HG02970 (cell line): ENCODE measurements around the gene VPS35L.
"Not testable (repeated sequence)": the region's sequence is repeated elsewhere in the genome, so short reads cannot be mapped to it uniquely, and the experiment has no call there.

Experiments
- ATAC-seq: cut with Tn5 transposase; IDR thresholded peaks from one replicate; pipeline ENCODE4 v1.9.1; 2021; ENCODE audit warnings: mild to moderate bottlenecking, moderate library complexity, moderate number of reproducible peaks; ENCODE audit not compliant: unreplicated experiment, low FRiP score

The VPS35L gene

GRCh38 chr16:19527161-19527560, 28.3 kb upstream of the VPS35L start:
- no peak for ATAC-seq

- ATAC-seq = no peak
Observed at GRCh38 chr16:19528666-19529065, 26.8 kb upstream of the VPS35L start.

GRCh38 chr16:19532601-19533000, 22.9 kb upstream of the VPS35L start:
- no peak for ATAC-seq

- ATAC-seq = no peak
Observed at GRCh38 chr16:19540241-19540970, 15.1 kb upstream of the VPS35L start.

GRCh38 chr16:19542138-19542821, 13.2 kb upstream of the VPS35L start:
- ATAC-seq = no peak

DNA sequence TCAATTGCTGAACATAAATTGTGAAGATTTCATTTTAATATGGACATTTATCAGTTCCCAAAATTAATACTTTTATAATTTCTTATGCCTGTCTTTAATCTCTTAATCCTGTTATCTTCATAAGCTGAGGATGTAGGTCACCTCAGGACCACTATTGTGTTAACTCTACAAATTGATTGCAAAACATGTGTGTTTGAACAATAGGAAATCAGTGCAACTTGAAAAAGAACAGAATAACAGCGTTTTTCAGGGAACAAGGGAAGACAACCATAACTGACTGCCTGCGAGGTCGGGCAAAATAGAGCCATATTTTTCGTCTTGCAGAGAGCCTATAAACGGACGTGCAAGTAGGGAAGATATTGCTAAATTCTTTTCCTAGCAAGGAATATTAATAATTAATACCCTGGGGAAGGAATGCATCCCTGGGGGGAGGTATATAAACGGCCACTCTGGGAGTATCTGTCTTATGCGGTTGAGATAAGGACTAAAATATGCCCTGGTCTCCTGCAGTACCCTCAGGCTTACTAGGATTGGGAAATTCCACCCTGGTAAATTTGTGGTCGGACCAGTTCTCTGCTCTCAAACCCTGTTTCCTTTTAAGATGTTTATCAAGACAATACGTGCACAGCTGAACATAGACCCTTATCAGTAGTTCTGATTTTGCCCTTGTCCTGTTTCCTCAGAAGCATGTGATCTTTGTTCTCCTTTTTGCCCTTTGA, 12.1 kb upstream of the VPS35L start:
- ATAC-seq = not testable (repeated sequence)

- no peak for ATAC-seq
Observed at GRCh38 chr16:19548144-19548543, 7.4 kb upstream of the VPS35L start.

DNA sequence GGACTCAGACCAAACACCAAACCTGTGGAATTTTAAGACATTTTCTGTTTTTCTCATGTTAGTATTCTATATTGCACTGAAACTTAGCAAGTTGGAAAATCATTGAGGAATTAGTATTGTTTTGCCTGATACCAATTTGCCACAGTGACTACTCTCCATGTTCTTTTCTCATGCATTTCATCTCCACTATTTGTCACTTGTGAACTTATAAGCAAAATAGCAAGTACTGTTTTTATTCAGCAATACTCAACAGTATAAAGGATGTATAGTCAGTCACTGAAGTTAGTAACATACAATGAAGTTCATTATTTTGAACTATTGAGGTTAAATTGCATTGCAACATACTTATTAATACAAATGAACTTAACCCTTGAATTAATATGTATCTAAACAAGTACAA, 5.8 kb upstream of the VPS35L start:
- no peak for ATAC-seq

DNA sequence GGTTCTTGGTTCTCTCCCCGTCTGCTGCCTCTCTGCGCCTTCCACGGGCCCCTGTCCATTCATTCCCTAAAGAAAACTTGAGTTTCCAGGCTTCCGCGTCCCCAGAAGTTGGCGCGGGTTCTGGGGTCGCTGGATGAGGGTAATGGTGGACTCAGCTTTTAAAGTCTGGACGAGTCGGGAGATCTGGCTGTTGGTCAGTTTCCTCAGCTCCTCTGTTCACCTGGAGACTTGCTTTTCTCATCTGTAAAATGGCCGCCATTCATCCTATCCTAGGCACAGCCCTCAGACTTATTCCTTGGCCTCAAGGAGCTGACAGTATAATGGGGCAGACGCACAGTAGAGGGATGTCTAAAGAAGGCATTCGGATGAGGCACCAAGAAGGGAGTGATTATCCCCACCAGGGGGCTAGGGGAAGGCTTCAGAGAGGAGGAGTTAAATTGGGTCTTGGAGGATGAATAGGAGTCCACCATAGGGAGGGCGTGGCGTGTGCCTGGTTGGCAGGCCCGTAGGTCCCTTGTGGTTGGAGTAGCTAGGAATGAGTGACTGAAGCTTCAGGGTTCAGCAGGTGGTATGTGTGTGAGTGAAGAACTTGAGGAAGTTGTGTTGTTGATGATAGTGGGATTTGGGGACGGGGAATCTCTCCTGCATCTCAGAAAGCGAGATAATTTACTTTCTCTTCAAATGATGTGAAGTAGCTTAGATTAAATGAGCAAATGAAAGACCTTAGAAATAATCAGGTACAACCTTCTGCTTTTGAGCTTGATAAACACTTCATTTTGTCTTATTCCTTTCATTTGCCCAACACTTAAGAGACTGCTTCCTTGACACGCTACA, 652 bp downstream of the VPS35L start:
- no peak for ATAC-seq

- no peak for ATAC-seq
Observed at GRCh38 chr16:19559242-19559910, 3.9 kb downstream of the VPS35L start.

DNA sequence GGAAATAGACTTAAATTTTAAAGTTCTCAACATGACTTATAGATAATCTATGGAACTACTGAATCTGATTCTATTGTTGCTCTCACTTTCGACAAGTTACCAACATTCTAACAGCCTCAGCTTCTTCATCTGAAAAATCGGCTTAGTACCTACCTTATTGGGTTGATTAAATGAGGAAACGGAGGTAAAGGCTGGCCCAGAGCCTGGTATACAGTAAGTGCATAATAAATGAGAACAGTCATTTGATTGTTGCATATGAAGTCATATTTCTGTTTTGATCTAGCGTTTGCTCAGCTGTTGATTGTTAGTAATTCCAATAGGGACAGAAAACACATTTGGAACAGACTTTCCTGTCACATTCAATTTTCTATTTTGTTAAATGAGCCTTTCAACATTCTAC, 4.6 kb downstream of the VPS35L start:
- no peak for ATAC-seq

GRCh38 chr16:19563377-19563776, 7.9 kb downstream of the VPS35L start:
- ATAC-seq = no peak

DNA sequence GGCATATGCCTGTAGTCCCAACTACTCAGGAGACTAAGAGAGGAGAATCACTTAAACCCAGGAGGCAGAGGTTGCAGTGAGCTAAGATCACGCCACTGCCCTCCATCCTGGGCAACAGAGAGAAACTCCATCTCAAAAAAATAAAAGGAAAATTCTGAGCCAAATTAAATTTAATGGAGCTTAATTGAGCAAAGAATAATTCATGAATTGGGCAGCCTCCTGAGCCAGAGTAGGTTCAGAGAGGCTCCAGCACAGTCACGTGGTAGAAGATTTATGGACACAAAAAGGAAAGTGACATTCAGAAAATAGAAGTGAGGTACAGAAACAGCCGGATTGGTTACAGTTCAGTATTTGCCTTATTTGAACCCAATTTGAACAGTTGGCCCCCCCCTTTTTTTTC, 10.9 kb downstream of the VPS35L start:
- no peak for ATAC-seq

- no peak for ATAC-seq
Observed at GRCh38 chr16:19567560-19567959, 12.1 kb downstream of the VPS35L start.

- no peak for ATAC-seq
Observed at GRCh38 chr16:19573997-19574396, 18.5 kb downstream of the VPS35L start.

DNA sequence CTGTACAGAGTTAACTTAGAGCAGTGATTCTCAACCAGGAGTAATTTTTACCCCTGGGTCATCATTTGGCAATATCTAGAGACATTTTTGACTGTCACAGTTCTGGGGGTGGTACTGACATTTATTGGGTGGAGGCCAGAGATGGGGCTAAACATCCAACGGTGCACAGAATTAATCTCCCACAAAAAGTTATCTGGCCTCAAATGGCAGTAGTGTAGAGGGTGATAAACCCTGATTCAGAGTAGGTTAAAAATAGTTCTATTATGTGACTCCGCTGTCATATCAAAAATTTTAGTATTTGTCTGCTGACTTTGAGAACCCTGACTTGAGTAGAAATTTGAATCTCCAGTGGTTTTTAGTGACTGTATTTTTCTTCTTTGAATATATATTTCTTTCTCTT, 19.1 kb downstream of the VPS35L start:
- no peak for ATAC-seq

- ATAC-seq = no peak
Observed at GRCh38 chr16:19578378-19578971, 23.0 kb downstream of the VPS35L start.

DNA sequence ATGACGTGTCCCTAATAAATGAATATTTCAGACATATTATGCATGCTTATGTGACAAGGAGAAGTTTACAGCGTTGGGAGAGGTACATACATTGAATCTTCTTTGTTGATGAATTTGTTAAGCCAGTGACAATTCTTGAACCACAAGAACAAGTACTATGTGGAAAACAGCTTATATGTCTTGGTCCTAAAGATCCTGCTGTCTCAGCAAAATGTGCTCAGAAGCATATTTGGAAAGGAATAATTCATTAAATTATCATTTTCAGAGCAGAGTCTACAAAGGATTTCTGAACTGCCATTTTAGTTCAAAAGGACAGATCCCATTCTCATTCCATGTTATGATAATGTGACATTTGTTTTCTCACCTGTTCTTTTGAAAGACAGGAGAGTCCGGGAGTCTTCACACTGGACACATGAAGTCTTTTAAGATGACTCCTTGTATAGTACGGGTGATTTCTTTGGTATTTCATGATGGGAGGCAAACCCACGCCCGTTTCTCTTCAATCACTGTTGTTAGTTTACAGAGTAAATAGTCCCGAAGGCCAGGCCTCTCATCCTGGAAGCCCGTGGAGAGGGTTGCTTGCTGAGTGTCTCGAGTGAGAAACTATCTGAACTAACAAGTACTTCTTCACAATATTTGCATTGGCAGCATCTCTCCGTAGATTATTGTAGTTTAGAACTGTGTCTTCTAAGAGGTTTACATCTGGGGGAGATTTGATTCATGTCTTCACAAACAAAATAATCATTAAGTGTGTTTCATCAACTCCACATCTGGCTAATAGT, 26.7 kb downstream of the VPS35L start:
- no peak for ATAC-seq
